NCI-H2081 (cell line): Measurements from ENCODE around the gene ARL3.
A peak's percentile ranks its signal among the peaks of the same experiment; 100 is the strongest.

Experiments
- DNase-seq, 2 experiments: peaks; one replicate each; lab custom pipeline; 2025; lab: John Stamatoyannopoulos, UW

ARL3 gene

GRCh38 chr10:102651455-102652169 is 62.6 kb downstream of the ARL3 start:
- no peak for DNase-seq

- no peak for DNase-seq
Observed at GRCh38 chr10:102650655-102651454, 63.3 kb downstream of the ARL3 start.

DNA sequence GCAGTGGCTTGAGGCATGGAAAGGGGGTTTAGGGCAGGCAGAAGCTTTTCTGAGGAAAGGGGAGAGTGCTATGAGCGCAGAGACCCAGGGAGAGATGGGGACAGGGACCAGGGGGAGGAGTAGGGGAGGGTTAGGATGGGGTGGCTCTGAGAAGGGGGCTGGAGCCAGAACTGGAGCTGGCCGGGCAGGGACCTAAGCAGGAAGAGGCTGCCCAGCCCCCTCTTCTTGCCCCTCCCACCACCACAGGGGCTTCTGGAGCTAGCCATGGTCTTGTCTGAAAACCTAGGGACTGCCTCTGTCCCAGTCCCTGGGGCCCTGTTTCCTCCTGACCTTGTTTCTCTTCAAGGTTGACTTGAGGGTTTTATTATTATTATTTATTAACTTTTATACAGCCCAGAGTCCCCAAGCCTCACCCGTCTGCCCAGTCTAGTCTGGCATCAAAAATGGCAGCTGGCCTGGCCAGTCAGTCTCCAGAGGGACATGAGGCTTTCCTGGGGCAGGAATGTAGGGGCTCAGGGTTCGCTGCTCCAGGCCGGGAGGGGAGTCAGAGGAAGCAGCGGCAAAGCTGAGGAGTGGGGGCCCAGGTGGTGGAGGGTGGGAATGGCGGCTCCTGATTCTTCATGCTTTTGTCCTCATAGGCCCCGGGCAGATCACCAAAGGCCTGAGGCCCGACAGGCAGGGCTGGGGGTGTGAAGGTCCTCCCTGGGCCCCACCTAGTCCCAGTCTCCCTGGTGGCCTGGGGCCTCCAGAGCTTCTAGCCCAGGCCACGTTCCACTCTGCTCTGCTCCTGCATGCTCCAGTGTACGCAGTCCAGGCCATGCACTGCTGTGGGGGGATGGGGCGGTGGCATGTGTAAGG is 64.2 kb downstream of the ARL3 start:
- DNase-seq = no peak

- no peak for DNase-seq
Observed at GRCh38 chr10:102648889-102649796, 65.1 kb downstream of the ARL3 start.

- DNase-seq = no peak
Observed at GRCh38 chr10:102648269-102648888, 65.8 kb downstream of the ARL3 start.

GRCh38 chr10:102647443-102648268 is 66.5 kb downstream of the ARL3 start:
- no peak for DNase-seq

DNA sequence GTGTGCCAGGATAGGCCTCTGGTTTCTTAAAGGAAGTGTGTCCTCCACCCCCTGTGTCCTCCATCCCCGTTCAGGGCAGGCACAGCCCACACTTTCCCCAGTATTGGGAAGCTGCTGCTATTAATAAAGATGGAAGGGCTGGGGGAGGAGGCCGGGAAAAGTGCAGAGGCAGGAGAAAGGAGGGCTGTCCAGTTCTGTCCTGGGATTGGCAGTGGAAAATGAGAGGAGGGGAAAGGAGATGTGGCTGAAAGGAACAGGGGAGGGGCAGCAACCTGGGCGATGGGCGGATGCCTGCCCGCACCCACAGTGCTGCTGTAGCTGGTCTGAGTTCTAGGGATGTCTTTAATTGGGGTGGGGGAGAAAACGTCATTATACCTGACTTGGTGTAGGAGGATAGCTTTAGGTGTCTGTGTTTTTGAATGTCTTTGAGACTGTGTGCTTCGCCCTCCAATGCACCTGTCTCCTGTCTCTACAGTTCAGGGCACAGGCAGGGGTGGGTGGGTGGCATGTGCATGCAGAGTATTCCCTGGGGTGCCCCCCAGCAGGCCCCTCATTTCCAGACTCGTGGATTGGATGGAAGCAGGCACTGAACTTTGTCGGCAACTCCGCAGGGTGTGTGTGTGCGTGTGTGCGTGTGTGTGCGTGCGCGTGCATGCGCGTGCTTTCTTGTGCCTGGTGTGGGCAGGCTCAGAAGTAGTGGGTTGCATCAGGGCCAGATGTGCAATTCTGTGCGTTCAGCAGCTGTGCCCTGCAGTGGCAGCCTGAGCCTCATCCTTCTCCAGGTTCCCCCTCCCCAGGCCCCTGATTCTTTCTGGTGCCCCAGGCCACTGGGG is 67.4 kb downstream of the ARL3 start:
- no peak for DNase-seq

DNA sequence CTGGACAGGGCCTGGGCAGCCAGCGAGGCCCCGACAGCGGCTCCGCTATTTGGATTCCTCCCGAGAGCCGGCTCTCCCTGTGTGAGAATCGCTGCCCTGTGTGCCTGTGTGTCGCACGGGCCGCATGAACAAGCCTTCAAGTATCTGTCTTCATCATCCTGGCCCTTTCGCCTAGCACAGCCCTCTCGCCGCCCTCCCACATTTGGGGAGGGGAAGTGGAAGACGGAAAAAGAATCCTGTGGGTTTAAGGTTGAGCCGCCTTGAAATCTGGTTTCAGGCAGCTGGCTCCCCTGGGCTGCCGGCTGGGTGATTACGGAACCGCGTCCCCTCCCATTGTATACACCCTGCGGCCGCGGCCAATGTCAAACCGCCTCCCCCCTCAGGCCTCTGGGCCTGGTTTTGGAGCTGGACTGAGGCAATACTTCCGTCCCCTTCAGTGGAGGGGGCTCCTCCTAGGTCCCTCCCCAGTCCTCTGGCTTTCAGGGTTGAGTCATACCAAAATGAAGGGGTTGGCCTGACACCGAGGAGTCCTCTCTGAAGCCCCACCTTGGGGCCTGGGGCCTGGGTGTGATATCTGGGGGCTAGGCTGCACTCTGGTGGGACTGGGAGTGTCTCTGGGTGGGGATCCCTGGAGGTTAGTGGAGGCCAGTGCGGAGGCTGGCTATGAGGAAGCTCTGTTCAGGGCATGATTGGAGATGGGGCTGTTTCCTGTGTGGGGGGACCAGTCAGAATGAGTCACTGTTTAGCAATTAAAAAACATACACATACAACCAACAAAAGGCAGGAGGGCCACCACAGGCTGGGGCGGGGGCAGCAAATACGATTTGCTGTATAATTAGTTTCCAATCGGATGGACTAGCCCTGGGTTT is 68.2 kb downstream of the ARL3 start:
- peak; percentile 8 to 47 for DNase-seq

DNA sequence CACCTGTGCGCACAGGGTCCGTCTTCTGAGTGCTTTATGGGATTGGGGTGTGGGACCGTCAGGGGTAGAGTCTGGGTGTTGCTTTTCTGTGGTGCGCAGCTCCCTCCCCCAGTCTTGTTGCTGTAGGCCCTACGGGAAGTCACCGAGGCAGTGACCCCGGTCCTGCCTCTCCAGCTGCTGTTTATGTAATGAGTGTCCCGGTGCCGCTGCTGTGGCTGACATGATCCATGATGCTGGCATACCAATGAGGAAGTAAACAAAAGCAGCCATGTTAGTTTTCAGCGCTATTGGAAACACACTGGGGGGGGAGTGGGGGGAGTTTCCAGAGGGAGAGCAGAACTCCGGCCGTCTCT is 68.8 kb downstream of the ARL3 start:
- DNase-seq = peak in 1 of 2 experiments; percentile 59

DNA sequence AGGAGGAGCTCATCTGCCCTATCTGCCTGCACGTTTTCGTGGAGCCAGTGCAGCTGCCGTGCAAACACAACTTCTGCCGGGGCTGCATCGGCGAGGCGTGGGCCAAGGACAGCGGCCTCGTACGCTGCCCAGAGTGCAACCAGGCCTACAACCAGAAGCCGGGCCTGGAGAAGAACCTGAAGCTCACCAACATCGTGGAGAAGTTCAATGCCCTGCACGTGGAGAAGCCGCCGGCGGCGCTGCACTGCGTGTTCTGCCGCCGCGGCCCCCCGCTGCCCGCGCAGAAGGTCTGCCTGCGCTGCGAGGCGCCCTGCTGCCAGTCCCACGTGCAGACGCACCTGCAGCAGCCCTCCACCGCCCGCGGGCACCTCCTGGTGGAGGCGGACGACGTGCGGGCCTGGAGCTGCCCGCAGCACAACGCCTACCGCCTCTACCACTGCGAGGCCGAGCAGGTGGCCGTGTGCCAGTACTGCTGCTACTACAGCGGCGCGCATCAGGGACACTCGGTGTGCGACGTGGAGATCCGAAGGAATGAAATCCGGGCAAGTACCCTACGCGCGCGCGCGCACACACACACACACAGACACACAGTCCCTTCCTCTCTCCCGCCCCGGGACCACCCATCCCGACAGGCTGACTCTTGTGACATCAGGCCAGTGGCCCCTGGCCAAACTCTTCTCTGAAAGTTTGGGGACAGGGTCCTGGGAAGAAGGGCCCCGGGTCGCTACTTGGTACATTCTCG is 69.4 kb downstream of the ARL3 start:
- DNase-seq = peak; percentile 81 to 87

DNA sequence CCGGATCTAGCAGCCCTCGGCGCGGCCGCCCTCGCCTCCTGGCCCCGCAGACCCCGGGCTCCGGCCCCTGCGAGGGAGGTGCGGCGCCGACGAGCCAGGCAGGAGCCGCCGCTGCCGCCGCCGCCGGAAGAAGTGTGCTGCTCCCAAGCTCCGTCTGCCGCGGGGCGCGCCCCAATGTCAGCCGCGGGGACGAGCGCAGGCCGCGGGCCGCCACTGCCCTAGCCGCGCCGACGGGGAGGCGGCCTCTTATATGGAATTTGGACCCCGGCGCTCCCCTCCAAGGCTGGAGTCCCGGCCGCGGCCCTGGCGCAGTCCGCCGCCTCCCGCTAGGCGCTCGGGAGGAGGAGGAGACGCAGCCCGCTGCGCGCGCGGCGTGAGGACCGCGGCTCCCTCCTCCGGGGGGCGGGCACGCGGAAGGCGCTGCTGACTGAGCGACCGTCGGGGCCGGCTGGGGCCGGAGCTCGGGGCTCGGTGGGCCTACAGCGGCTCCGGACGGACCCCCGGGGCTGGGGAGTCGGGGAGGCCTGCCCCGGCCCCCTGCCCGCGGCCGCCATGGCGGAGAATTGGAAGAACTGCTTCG is 70.0 kb downstream of the ARL3 start, which contains the start of gene TRIM8:
TRIM8 (plus strand) TSS at position 414 of the 580 bp plus-strand sequence; CDS start at position 553, 139 bp downstream.
- peak; percentile 38 to 49 for DNase-seq

GRCh38 chr10:102643336-102644065 is 70.7 kb downstream of the ARL3 start:
- peak; percentile 40 to 64 for DNase-seq

GRCh38 chr10:102642736-102643335 is 71.4 kb downstream of the ARL3 start:
- DNase-seq = peak in 1 of 2 experiments; percentile 32

GRCh38 chr10:102641880-102642735 is 72.1 kb downstream of the ARL3 start:
- peak; percentile 94 to 95 for DNase-seq

DNA sequence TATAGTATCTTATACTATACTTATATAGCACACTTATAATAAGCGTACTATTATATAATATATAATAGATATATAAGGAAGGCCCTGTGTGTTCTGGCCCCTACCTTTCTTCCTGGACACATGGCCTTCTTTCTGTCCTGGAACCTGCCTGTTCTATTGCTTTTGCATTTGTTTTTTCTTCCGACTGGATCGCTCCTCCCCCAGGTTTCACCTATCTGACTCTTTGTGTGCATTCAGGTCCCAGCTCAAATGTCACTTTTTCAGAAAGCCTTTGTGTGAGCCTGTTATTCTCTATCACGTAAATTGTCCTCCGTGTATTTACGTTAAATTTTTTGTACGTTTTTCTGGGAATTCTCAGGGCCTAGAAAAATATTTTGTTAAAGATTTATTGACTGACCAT is 72.8 kb downstream of the ARL3 start:
- peak in 1 of 2 experiments; percentile 12 for DNase-seq
